ENCODE data around the gene M1AP. TPM values are rescaled to one million over a fixed set of nuclear protein-coding genes. Genes with fewer than 3 reads are reported as not detected.
A peak's percentile ranks its signal among the peaks of the same experiment; 100 is the strongest.

The M1AP gene
- total and polyA plus RNA-seq, 9 of the 15 experiments (the other 6 are each of a cell fraction or from before 2014, with no cell fraction given): 0.06 to 0.33 (median 0.11) TPM; not detected in 4

DNA sequence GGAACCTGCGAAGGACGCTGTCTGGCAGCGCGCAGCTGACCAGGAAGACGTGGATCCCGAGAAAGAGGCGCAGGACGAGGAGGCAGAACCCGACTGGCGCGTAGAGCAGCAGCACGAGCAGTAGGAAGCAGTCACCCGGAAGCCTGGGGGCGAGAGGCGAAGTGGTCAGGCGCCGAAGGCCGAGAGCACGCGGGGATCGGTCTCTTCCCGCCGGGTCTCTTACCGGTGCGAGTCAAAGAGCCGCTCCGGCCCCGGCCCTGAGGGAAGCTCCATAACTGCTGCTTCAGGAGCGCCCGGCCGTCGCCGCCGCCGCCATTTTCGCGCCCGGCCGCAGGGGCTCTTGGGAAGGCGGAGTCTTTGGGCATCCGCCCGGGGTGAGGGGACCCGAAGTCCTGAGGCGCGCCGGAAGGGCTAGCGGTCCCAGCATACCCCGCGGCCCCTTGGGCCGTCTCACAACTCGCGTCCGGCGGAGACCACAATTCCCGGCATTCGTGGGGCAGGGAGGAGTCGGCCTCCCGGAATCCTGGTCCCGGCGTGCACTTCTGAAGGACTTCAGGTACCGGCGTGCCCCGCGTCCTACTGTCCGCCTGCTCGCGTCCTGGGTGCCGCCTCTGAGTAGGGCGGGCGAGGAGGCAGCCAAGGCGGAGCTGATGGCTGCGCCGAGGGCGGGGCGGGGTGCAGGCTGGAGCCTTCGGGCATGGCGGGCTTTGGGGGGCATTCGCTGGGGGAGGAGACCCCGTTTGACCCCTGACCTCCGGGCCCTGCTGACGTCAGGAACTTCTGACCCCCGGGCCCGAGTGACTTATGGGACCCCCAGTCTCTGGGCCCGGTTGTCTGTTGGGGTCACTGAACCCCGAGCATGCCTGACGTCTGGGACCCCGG, 118.5 kb downstream of the M1AP start, which contains the start of the genes AUP1 and HTRA2 (continued):
- TF ChIP-seq, protein P1, sequence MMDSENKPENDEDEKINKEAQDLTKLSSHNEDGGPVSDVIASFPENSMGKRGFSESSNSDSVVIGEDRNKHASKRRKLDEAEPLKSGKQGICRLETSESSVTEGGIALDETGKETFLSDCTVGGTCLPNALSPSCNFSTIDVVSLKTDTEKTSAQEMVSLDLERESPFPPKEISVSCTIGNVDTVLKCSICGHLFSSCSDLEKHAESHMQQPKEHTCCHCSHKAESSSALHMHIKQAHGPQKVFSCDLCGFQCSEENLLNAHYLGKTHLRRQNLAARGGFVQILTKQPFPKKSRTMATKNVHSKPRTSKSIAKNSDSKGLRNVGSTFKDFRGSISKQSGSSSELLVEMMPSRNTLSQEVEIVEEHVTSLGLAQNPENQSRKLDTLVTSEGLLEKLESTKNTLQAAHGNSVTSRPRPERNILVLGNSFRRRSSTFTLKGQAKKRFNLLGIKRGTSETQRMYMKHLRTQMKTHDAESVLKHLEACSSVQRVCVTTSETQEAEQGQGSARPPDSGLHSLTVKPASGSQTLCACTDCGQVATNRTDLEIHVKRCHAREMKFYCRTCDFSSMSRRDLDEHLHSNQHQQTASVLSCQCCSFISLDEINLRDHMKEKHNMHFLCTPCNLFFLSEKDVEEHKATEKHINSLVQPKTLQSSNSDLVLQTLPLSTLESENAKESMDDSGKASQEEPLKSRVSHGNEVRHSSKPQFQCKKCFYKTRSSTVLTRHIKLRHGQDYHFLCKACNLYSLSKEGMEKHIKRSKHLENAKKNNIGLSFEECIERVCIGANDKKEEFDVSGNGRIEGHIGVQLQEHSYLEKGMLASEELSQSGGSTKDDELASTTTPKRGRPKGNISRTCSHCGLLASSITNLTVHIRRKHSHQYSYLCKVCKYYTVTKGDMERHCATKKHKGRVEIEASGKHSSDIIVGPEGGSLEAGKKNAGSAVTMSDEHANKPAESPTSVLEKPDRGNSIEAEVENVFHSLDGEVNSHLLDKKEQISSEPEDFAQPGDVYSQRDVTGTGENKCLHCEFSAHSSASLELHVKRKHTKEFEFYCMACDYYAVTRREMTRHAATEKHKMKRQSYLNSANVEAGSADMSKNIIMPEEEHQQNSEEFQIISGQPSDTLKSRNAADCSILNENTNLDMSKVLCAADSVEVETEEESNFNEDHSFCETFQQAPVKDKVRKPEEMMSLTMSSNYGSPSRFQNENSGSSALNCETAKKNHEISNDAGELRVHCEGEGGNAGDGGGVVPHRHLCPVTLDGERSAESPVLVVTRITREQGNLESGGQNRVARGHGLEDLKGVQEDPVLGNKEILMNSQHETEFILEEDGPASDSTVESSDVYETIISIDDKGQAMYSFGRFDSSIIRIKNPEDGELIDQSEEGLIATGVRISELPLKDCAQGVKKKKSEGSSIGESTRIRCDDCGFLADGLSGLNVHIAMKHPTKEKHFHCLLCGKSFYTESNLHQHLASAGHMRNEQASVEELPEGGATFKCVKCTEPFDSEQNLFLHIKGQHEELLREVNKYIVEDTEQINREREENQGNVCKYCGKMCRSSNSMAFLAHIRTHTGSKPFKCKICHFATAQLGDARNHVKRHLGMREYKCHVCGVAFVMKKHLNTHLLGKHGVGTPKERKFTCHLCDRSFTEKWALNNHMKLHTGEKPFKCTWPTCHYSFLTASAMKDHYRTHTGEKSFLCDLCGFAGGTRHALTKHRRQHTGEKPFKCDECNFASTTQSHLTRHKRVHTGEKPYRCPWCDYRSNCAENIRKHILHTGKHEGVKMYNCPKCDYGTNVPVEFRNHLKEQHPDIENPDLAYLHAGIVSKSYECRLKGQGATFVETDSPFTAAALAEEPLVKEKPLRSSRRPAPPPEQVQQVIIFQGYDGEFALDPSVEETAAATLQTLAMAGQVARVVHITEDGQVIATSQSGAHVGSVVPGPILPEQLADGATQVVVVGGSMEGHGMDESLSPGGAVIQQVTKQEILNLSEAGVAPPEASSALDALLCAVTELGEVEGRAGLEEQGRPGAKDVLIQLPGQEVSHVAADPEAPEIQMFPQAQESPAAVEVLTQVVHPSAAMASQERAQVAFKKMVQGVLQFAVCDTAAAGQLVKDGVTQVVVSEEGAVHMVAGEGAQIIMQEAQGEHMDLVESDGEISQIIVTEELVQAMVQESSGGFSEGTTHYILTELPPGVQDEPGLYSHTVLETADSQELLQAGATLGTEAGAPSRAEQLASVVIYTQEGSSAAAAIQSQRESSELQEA (IDR thresholded peaks at IDR 0.05; ENCODE audit: low read depth): peak; percentile 54
- TF ChIP-seq ZBTB1 (CRISPR knock-in tag; IDR thresholded peaks at IDR 0.05; ENCODE audit: borderline replicate concordance, low read depth): no peak; the same call in 1 of the 2 replicates
- TF ChIP-seq, protein P2, sequence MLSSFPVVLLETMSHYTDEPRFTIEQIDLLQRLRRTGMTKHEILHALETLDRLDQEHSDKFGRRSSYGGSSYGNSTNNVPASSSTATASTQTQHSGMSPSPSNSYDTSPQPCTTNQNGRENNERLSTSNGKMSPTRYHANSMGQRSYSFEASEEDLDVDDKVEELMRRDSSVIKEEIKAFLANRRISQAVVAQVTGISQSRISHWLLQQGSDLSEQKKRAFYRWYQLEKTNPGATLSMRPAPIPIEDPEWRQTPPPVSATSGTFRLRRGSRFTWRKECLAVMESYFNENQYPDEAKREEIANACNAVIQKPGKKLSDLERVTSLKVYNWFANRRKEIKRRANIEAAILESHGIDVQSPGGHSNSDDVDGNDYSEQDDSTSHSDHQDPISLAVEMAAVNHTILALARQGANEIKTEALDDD (IDR thresholded peaks at IDR 0.05): no peak
- TF ChIP-seq POLR2A (conservative IDR thresholded peaks at IDR 0.05): peak; percentile 95
- TF ChIP-seq RREB1 (CRISPR knock-in tag; IDR thresholded peaks at IDR 0.05): no peak
- 0 out of 4 replicates have a peak, but pooled peaks of 1 of the 2 experiments have one; percentile 34 for TF ChIP-seq UBTF (IDR thresholded peaks at IDR 0.05; ENCODE audit: borderline replicate concordance in 1 of 2, low read depth in 2 of 2, low read length in 2 of 2)
